ENCODE data around the gene TIMM22.
"Not testable (repeated sequence)": the region's sequence is repeated elsewhere in the genome, so short reads cannot be mapped to it uniquely, and the experiment has no call there.

Gene TIMM22

GRCh38 chr17:973053-973452 is 23.9 kb upstream of the TIMM22 start:
- no peak for DNase-seq

GRCh38 chr17:974778-975177 is 22.2 kb upstream of the TIMM22 start:
- not testable (repeated sequence) for DNase-seq

- DNase-seq, result no peak
Measured at GRCh38 chr17:975371-975915, 21.5 kb upstream of the TIMM22 start.

- DNase-seq, result no peak
Measured at GRCh38 chr17:976312-976711, 20.6 kb upstream of the TIMM22 start.

- no peak for DNase-seq
Measured at GRCh38 chr17:977166-977565, 19.8 kb upstream of the TIMM22 start.

GRCh38 chr17:978103-979093 is 18.5 kb upstream of the TIMM22 start:
- DNase-seq, result no peak

GRCh38 chr17:979212-979538 is 17.8 kb upstream of the TIMM22 start:
- no peak for DNase-seq

GRCh38 chr17:979539-980405 is 17.2 kb upstream of the TIMM22 start, which contains the start of gene NXN:
TSS of gene NXN (minus strand) at chr17:979776.
- DNase-seq, result peak; percentile 87

- DNase-seq, result peak; percentile 95
Measured at GRCh38 chr17:980406-981291, 16.3 kb upstream of the TIMM22 start.

- no peak for DNase-seq
Measured at GRCh38 chr17:981292-981658, 15.7 kb upstream of the TIMM22 start.

- no peak for DNase-seq
Measured at GRCh38 chr17:983921-984320, 13.0 kb upstream of the TIMM22 start.

GRCh38 chr17:986322-986929 is 10.5 kb upstream of the TIMM22 start:
- no peak for DNase-seq

- DNase-seq, result no peak
Measured at GRCh38 chr17:987931-988330, 9.0 kb upstream of the TIMM22 start.

GRCh38 chr17:988561-988960 is 8.4 kb upstream of the TIMM22 start:
- DNase-seq, result no peak

GRCh38 chr17:992933-993332 is 4.0 kb upstream of the TIMM22 start:
- DNase-seq, result no peak

GRCh38 chr17:995324-995723 is 1.6 kb upstream of the TIMM22 start:
- not testable (repeated sequence) for DNase-seq

GRCh38 chr17:998111-998510 is 1.2 kb downstream of the TIMM22 start:
- DNase-seq, result no peak

- DNase-seq, result no peak
Measured at GRCh38 chr17:1000597-1001461, 3.9 kb downstream of the TIMM22 start.

GRCh38 chr17:1001640-1002411 is 4.9 kb downstream of the TIMM22 start:
- DNase-seq, result no peak

- no peak for DNase-seq
Measured at GRCh38 chr17:1002412-1002753, 5.5 kb downstream of the TIMM22 start.

Data from hematopoietic multipotent progenitor cell treated with erythropoietin and hydrocortisone succinate and interleukin-3 and kit ligand, for 4 days (in vitro differentiated cells).